HG02840 (cell line): Measurements from ENCODE around the gene CADM1.

Experiments used
- ATAC-seq: cut with Tn5 transposase; IDR thresholded peaks from one replicate; pipeline ENCODE4 v1.9.1; 2021; ENCODE audit warnings: mild to moderate bottlenecking, moderate library complexity, moderate number of reproducible peaks; ENCODE audit not compliant: unreplicated experiment, low FRiP score

Gene CADM1

DNA sequence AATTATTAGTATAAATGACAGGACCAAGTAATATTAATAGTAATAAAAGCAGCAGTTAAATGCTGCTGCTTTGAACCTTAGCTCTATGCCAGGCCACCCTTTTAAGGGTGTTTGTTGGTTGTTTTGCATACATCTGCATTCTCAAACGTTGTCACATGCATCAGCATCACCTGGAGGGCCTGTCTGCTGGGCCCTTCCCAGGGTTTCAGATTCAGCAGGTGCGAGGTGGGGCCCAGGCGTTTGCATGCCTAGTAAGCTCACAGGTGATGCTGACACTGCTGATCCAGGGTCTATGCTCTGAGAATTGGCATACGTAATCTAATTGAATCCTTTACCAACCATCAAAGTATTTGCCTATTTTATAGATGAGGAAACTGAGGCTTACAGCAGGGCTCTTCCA lies 246.5 kb downstream of the CADM1 start:
- ATAC-seq, result no peak

DNA sequence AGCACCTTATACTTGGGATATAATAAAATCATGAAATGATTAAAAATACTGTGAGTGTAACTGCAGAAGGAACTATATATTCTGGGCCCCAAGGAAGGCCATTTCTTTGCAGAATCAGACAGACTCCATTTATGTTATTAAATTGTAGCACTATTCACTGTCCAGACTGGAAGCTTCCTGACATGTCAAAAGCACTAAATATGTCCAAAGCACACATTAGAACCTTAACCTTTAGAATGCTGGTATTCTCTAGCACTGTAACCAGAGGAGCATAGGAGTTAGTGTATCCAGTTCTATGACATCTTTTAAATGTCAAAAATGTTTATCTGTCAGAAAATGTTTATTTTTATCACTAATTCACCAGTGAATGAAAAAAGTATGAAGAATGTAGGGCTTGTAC lies 246.9 kb downstream of the CADM1 start:
- ATAC-seq, result no peak

DNA sequence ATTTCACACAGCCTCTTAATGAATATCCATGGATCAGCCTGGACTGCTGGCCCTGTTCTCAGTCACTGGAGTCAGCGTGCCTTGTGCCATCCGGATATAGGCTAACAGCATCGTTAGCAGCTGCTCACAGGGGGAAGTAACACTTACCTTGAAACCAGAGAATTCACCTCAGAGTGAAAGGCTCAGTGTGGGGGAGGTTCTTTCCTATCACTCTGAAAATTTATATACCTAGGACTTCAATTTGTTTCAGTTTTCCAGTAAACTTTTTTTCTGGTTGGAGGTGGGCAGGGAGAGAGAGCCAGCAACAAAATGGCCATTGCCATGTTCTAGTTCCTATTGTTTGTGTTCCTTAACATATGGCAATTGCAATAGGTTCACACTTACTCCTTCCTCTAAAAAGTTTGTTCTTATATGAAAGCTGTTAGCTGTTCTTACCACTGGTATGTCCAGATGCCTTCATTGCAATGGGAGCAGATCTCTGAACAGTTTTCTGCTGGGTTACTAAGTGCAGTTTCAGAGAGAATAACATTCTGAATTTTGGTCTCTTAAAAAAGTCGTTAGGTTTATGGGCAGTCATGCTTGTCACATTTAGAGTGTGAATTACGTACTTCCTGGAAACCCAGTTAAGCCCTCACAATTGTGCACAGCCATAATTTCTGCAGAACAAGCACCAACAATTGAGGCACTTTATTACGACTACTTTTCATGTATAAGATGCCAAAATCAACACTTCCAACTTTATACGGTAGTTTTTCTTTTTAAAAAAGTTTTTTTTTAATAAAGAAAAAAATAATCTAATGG lies 247.6 kb downstream of the CADM1 start:
- no peak for ATAC-seq

- ATAC-seq, result no peak
Observed at GRCh38 chr11:115255006-115255762, 249.0 kb downstream of the CADM1 start.

GRCh38 chr11:115251126-115251525 lies 253.1 kb downstream of the CADM1 start:
- no peak for ATAC-seq

GRCh38 chr11:115249061-115249578 lies 255.1 kb downstream of the CADM1 start:
- no peak for ATAC-seq

DNA sequence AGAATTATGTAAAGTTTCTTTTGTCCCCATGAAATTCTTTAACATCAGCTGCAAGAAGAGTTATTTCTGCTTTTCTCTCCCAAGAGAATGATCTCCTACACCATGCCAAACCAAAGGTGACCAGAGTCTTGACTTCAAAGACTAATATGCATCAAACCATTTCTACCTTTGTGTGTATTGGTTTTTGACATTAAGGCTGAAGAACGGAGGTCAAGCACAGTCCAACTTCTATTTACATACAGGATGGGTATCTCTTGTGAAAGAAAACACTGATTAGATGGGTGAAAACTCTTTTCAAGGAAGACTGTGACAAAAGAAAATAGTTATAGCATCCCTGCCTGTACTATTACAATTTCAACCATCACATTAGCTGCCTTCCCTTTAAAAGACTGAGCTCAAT lies 256.3 kb downstream of the CADM1 start:
- ATAC-seq, result no peak

DNA sequence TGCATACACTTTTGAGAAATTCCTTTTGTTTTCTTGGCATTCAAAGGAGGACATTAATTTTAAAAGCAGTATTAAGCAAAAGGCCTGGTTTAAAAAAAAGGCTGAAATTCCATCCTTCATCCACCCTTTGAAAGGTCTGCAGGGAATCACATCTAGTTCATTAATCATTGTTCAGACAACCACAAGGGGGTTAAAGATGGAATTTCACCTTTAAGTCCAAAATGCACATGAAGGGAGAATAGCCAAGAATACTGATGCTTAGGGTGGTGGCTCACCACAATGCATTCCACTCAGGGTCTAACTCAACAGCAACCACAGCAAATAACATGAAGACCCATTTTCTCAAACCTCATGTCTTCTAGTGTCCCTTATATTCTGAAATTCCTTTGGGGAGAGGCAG lies 256.9 kb downstream of the CADM1 start:
- ATAC-seq, result no peak

- ATAC-seq, result no peak
Observed at GRCh38 chr11:115244758-115245157, 259.5 kb downstream of the CADM1 start.

GRCh38 chr11:115244296-115244695 lies 259.9 kb downstream of the CADM1 start:
- no peak for ATAC-seq

GRCh38 chr11:115242982-115243381 lies 261.2 kb downstream of the CADM1 start:
- no peak for ATAC-seq

GRCh38 chr11:115241899-115242298 lies 262.3 kb downstream of the CADM1 start:
- no peak for ATAC-seq

DNA sequence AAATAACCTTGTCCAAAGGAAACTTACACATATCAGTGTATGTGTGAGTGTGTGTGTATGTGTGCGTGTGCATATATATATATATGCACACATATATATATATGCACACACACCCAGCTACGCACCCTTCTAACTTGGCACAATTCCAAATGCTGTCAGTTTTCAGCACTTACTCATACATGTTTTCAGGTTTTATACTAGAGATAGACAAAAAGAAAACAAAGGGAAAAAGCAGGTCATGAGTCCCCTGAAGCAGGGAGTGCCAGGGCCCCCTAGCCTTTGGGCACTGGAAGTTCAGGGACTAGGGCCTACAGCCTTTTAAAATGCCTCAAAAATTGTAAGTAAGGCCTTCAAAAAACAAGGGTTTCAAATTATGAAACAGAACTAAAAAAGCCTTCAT lies 265.4 kb downstream of the CADM1 start:
- ATAC-seq, result no peak

GRCh38 chr11:115238086-115238485 lies 266.1 kb downstream of the CADM1 start:
- no peak for ATAC-seq

DNA sequence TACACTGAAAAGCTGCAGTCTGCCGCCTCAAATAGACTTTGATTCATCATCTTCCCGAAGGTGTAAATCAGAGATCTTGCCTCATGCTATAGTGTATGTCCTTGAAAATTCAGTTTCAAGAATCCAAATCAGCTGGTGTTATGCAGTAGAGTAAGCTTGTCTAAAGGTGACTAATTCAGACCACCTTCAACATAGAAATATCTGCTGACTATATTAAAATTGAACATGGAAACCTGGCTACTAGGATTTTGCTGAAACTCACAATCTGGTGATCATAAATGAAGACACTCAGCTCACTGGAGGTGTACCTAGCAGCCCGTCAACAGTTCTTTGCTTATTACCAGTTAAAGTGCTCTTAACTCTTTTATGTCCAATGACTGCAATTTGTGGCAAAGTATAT lies 266.6 kb downstream of the CADM1 start:
- no peak for ATAC-seq

DNA sequence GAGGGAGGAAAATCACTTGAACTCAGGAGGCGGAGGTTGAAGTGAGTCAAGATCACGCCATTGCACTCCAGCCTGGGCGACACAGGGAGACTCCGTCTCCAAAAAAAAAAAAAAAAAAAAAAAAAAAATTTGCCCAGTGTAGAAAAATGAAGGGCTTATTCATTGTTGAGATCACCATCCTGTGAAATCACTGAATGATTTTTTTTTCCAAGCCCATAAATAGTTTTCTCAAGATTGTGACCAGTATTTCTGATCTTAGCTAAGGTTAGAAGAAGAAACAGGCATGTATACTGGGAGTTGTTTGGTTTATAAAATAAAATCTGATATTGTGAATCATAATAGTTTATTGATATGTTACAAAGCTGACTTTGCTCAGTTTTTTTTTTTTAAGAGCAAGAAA lies 269.4 kb downstream of the CADM1 start:
- ATAC-seq, result no peak

DNA sequence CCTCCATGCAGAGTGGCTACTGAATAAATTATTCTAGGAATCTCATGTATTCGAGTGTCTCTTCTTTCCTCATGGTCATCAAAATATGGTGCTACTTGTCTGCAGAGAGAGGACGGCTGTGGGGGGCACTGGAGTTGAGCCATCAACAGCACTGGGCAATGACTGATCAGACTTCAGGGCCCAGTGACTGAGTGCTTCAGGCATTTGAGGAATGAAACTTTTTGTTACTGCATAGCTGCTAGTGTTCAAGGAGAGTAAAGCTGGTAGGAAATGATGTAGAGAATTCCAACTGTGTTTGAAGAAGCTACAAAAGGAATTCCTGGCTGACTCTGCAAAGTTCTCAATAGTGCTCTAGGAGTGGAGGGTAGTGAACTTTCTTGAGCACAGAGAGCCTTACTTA lies 277.7 kb downstream of the CADM1 start:
- no peak for ATAC-seq

- ATAC-seq, result no peak
Observed at GRCh38 chr11:115224551-115224950, 279.7 kb downstream of the CADM1 start.

DNA sequence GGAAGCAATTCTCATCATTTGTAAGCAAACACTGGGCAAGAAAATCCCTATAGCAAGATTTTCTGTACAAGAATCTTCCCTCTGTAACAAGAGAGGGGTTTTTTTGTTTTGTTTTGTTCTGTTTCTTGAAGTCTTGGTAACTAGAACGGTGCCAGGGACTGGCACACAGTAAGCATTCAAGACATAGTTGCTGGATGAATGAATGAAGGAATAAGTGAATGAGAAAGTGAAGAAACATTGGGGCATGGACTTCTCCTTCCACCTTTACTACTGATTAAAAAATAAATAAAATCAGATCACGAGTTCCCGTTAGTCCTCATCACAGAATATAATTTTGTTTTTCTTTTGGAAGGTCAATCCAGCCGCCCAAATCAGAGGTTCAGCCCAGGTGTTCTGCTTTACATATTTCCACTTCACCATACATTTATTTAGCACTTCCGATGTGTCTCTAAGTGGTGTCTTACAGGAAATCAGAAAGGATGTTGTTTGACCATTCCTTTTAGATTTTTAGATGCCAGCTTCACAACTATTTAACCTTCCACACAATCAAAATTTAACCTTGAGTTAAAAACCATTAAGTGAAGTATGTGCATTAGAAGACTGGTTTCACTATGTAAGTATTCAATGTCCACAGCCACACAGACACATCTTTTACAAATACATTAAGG lies 281.2 kb downstream of the CADM1 start:
- ATAC-seq, result peak; percentile 37

GRCh38 chr11:115222218-115222862 lies 281.9 kb downstream of the CADM1 start:
- ATAC-seq, result peak; percentile 93
